ENCODE measurements around the gene SLC12A3.

Gene SLC12A3, protein sequence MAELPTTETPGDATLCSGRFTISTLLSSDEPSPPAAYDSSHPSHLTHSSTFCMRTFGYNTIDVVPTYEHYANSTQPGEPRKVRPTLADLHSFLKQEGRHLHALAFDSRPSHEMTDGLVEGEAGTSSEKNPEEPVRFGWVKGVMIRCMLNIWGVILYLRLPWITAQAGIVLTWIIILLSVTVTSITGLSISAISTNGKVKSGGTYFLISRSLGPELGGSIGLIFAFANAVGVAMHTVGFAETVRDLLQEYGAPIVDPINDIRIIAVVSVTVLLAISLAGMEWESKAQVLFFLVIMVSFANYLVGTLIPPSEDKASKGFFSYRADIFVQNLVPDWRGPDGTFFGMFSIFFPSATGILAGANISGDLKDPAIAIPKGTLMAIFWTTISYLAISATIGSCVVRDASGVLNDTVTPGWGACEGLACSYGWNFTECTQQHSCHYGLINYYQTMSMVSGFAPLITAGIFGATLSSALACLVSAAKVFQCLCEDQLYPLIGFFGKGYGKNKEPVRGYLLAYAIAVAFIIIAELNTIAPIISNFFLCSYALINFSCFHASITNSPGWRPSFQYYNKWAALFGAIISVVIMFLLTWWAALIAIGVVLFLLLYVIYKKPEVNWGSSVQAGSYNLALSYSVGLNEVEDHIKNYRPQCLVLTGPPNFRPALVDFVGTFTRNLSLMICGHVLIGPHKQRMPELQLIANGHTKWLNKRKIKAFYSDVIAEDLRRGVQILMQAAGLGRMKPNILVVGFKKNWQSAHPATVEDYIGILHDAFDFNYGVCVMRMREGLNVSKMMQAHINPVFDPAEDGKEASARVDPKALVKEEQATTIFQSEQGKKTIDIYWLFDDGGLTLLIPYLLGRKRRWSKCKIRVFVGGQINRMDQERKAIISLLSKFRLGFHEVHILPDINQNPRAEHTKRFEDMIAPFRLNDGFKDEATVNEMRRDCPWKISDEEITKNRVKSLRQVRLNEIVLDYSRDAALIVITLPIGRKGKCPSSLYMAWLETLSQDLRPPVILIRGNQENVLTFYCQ

DNA sequence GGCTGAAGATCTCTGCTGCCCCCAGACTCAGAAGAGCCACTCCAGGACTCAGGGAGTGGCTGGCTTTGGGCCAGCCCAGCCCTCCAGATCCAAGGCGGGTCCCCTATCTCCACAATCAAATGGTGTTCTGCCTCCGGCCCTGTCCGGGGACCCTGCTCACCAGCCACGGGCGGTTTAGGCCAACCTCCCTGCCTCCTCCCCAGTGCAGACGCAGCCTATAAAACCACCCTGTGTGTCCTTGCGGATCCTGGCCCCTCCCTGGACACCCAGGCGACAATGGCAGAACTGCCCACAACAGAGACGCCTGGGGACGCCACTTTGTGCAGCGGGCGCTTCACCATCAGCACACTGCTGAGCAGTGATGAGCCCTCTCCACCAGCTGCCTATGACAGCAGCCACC lies at the start of gene SLC12A3:
SLC12A3 (plus strand) TSS at position 248 of the 400 bp plus-strand sequence; CDS start at position 277, 29 bp downstream.
- no peak for DNase-seq (ENCODE audit: low spot score)

GRCh38 chr16:56815721-56816120 lies 49.3 kb upstream of the SLC12A3 start:
- DNase-seq (ENCODE audit: low spot score): no peak

DNA sequence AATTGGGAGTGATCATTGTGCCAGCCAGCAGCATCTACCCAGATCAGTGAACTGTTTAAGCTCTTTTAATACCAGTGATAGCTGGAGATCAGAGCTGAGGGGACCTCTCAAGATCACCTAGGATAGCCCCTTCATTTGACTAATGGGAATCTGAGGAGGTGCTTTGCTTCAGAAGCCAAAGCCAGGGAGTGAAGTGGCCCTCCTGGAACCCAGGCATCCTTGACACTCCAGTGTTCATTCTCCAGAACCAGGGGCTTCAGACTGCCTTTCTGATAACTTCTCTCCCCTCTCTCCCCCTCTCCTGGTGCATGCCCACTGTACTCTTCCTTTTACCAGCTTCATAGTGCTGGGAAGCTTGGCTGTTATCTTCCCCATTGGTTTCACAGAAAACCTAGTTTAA lies 48.0 kb upstream of the SLC12A3 start:
- DNase-seq (ENCODE audit: low spot score): no peak

GRCh38 chr16:56817938-56818337 lies 47.1 kb upstream of the SLC12A3 start:
- DNase-seq (ENCODE audit: low spot score): no peak

GRCh38 chr16:56823081-56823733 lies 41.8 kb upstream of the SLC12A3 start:
- no peak for DNase-seq (ENCODE audit: low spot score)

DNA sequence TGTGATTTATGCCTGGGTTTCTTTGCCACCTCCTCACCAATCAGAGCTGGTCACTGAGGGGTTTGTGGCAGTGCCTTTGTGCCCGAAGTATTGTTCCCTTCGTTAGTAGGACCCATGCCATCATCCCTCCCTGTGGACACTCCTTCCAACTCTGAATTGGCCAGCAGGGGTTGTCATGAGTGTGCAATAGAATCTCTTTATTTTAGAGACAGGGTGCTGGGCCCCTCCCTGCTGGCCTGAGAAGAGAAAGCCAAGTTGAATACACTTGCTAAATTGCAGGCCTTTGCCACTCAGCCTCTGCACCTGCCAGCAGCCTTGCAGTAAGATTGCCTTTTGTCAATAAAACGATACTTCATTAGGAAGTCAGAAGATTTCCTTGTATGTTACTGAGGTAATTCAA lies 40.7 kb upstream of the SLC12A3 start:
- no peak for DNase-seq (ENCODE audit: low spot score)

GRCh38 chr16:56824804-56825203 lies 40.2 kb upstream of the SLC12A3 start:
- no peak for DNase-seq (ENCODE audit: low spot score)

DNA sequence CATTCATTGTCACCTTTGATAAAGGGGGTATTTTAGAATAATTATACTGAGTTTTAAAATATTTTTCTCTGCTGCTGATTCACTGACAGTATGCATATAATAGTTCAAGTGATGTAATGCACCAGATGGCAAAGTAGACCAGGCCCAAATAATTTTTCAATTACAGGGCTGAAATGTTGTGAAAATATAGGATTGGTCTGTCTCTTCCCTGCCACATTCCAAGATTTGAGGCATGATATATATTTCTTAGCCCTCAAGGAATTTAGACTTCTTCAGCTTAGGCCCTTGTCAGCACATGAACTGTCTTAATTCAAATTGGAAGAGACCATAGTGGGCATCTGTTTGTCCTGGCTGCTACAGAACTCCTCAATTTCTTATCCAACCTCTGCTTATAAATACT lies 39.2 kb upstream of the SLC12A3 start:
- DNase-seq (ENCODE audit: low spot score): no peak

- DNase-seq (ENCODE audit: low spot score): no peak
Measured at GRCh38 chr16:56828647-56829046, 36.4 kb upstream of the SLC12A3 start.

GRCh38 chr16:56830669-56831068 lies 34.3 kb upstream of the SLC12A3 start:
- DNase-seq (ENCODE audit: low spot score): no peak

- no peak for DNase-seq (ENCODE audit: low spot score)
Measured at GRCh38 chr16:56832768-56833167, 32.2 kb upstream of the SLC12A3 start.

- DNase-seq (ENCODE audit: low spot score): no peak
Measured at GRCh38 chr16:56833243-56833970, 31.6 kb upstream of the SLC12A3 start.

GRCh38 chr16:56835320-56835719 lies 29.7 kb upstream of the SLC12A3 start:
- DNase-seq (ENCODE audit: low spot score): no peak

GRCh38 chr16:56836410-56837230 lies 28.4 kb upstream of the SLC12A3 start:
- no peak for DNase-seq (ENCODE audit: low spot score)

GRCh38 chr16:56838622-56839337 lies 26.2 kb upstream of the SLC12A3 start:
- DNase-seq (ENCODE audit: low spot score): no peak

DNA sequence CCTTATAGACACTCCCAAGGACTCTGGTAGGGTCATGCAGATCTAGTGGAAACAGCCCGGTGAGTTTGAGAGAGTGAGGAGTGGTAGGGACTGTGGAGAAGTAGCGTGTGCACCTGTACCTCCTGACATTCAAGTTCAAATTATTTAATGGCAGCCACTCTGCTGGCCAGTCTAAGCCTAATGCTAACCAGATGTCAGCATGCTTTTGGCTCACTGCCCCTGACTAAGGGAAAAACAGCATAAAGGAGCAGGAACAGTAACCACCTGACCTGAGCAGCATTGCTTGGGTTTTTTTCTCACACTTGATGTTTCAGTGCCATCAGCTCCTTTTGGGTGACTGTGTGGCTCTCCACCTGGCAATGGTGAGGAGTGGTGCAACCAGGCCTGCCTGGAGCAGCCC lies 23.8 kb upstream of the SLC12A3 start:
- DNase-seq (ENCODE audit: low spot score): no peak

DNA sequence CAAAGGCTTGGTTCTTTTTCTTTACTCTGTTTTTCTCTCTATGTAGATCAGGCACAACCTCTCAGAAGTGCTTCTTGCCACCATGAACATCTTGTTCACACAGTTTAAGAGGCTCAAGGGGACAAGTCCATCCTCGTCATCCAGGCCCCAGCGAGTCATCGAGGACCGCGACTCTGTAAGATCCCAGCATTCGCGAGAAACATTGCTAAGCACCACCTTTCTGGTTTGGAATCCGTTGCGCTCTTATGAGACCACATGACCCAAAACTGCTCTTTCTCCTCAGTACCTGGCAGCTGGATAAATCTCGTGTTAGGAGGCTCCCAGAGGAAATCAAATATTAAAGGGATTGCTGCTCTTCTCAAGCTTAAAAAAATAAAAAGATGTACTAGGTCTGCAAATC lies 23.3 kb upstream of the SLC12A3 start:
- DNase-seq (ENCODE audit: low spot score): no peak

DNA sequence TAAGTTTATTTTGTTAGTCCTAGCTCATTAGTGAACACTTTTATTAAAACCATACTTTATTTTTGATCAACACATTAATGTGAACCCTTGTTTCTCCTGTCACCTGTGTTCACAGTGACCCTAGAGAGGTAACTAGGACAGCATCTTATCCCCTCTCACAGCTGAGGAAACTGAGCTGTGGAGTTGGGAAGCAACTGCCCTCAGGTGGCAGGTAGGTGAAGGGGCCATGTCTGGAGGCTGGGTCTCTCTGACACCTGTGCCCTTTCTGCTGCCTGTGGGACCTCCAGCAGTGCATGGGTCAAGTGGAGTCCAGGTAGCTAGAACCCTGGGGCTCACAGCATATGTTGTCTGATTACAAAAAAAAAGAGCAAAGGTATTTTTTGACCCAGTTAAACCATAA lies 22.9 kb upstream of the SLC12A3 start:
- DNase-seq (ENCODE audit: low spot score): no peak

GRCh38 chr16:56844056-56844455 lies 21.0 kb upstream of the SLC12A3 start:
- DNase-seq (ENCODE audit: low spot score): no peak

All from ecto neural progenitor cell (in vitro differentiated cells).